Measurements from ENCODE around the gene RPS3.

Gene RPS3

DNA sequence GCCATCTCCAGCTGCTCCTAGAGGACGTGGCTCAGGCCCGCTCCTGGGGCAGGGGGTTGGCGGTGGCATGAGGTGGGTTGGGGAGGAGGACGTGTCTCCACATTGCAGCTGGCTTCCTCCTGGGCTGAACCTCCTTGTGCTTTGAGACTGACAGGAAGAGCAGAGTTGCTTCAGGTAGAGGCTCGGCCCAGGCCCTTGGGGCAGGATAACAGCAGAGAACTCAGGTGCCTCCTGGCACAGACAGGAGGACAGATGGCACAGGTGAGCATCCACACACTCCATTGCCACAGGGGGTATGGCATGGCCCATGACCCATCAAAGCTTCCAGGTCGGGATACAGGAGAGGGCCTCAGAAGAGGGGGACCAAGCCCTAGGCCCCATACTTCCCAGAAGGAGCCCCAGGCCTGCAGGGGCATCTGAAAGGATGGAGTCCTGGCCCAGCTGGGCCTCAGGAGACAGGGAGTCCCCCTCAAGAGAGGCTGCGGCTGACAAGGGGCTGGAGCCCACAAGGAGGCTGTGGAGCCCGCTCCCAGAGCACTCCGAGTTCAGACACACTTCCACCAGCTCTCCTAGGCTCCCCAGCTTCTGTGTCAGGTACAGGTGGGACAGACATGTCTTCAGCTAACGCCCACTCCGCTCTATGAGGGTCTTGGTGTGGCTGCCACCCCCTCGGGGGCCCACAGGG lies 35.7 kb downstream of the RPS3 start:
- no peak for DNase-seq (ENCODE audit: low spot score)

GRCh38 chr11:75435571-75435925 lies 36.2 kb downstream of the RPS3 start:
- no peak for DNase-seq (ENCODE audit: low spot score)

GRCh38 chr11:75436806-75437205 lies 37.5 kb downstream of the RPS3 start:
- no peak for DNase-seq (ENCODE audit: low spot score)

- DNase-seq (ENCODE audit: low spot score), result no peak
Observed at GRCh38 chr11:75437966-75438659, 38.8 kb downstream of the RPS3 start.

DNA sequence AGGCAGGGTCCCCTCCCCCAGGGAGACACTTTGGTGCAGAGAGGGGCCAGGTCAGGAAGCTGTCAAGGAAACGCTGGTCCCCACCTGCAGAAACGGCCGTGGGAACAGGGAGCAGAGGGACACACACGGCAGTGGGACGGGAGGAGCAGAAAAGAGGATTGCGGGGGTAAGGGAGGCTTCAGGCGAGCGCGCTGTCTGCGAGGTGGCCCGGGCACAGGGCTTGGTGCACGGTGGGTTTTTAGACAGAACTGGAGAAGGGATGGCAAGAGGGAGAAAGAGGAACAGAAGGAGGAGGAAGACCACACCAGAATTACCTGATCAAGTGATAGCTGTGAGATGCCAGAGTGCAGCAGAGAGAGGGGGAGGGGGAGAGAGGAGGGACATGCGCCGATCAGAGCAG lies 39.7 kb downstream of the RPS3 start:
- no peak for DNase-seq (ENCODE audit: low spot score)

GRCh38 chr11:75439495-75440120 lies 40.3 kb downstream of the RPS3 start:
- no peak for DNase-seq (ENCODE audit: low spot score)

DNA sequence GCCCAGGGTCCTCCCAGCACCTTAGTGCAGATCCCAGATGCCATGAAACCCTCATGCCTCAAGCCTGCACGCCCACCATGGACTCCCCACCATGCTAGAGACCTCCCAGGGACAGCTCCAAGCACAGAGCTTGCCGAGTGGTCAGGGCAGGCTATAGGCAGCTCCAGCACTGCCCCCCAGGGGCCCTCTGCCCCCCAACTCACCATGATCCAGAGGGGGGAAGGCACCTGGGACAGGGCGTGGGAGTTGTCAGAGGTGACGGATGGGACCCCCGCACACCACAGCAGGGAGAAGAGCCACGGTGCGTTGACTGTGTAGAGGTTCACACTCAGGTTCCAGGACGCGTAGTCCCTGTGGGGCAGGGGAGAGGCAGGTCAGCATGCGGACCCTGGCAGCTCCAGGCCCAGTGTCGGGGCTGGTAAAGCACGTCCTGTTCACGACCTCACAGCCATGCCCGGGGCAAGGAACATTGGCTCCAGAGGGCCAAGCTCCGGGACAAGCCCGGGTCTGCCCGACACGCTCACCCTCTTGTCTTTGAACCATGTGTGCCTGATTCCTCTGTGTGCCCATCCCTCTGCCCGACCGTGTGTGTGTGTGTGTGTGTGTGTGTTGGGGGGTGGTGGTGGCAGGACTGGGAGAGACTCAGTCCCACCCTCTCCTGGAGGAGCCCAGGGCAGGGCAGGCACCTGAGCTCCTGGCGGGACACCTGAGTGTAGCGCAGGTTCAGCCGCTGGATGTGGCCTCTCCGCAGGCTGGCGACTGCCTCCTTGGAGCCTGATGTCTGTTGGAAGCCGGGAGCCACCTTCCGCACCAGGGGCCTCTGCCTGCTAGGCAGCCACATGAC lies 41.9 kb downstream of the RPS3 start:
- no peak for DNase-seq (ENCODE audit: low spot score)

- DNase-seq (ENCODE audit: low spot score), result no peak
Observed at GRCh38 chr11:75441804-75442132, 42.5 kb downstream of the RPS3 start.

DNA sequence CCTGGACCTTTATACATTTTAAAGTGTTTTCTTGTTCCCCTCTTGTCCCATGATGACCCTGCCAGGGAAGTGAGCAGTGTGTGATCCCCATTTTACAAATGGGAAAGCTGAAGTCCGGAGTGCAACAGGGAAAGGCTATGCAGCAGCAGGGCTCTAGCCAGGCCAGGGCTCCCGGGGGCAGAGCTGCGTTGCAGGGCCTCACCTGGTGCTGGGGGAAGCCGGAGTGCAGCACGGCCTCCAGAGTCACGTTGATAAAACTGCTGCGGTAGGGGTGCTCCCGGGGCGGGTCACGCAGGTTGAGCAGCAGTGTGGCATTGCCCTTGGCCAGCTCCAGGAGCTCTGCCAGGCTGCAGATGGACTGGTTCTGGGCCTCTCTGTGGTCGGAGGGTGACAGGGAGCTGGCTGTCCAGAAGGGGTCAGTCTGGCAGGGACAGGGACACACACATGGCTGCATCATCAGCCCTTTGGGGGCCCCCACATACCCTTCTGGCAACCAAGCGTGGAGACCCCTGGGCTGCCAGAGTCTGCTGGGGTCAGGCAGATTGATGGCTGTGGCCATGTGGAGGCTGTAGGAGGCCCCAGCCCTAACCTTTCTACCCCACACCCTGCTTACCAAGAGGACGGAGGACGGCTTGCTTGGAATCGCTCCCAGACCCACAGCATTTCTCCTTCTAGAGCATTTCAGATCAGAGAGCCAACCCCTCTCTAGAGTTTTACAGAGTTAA lies 43.0 kb downstream of the RPS3 start:
- no peak for DNase-seq (ENCODE audit: low spot score)

DNA sequence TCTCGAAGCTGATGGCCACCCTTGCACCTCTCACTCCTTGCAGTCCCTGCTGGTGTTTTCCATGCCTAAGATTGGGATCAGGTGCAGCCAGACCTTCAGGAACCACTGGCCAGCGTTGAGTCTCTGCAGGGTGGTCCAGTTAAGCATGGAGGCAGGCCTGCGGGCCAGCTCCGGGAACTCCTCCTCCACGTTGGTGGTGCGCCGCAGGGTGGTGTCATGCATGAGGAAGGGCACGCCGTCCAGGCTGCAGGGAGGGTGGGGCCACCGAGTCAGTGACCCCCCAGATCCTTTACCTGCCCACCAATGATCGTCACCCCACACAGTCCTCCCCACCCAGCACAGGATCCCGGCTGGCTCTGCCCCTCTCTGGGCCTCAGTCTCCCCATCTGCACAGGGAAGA lies 43.7 kb downstream of the RPS3 start:
- no peak for DNase-seq (ENCODE audit: low spot score)

DNA sequence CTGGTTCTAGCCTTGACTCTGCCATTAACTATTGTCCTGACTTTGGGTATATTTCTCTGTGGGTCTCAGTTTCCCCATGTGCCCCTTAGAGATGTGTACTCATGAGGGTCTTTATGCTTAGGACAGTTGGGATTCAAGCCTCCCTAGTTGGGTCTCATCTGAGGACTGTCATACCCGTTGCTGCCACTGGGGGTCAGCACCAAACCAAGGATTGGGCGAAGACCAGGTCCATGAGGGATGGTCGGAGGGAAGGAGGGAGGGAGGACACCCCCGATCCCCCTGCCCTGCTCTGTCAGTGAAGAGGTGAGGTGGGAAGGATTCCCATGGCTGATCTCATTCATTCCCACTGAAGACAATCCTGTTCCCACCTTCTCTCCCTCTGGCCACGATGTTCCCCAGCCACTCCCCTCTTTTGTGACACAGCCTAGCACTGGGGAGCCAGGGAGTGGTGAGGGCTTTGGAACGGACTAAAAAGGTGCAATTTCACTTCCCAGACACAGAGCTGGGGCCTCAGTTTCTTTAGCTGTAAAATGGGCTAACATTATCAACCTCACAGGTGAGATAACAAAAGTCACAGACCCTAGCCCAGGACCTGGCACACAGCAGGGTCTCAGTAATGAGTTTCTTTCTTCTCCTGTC lies 46.1 kb downstream of the RPS3 start:
- DNase-seq (ENCODE audit: low spot score), result peak; percentile 72

DNA sequence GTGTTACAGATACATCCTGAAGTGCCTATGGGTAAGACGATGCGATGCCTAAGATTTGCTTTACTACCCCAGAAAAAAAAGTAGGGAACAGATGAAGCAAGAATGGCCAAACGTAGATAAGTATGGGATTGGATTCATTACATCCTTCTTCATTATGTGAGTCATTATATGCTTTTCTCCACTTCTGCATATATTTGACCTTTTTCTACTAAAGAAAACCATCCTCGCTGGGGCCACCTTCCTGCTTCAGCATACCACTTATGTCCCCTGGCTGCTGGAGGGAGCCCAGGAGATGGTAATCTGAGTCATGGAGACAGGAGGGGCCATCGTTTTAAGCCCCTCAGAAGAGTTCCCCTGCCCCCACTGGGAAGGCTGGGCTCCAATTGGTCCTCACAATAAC lies 48.1 kb downstream of the RPS3 start:
- no peak for DNase-seq (ENCODE audit: low spot score)

- no peak for DNase-seq (ENCODE audit: low spot score)
Observed at GRCh38 chr11:75449271-75449670, 50.0 kb downstream of the RPS3 start.

GRCh38 chr11:75449776-75450175 lies 50.5 kb downstream of the RPS3 start:
- DNase-seq (ENCODE audit: low spot score), result no peak

DNA sequence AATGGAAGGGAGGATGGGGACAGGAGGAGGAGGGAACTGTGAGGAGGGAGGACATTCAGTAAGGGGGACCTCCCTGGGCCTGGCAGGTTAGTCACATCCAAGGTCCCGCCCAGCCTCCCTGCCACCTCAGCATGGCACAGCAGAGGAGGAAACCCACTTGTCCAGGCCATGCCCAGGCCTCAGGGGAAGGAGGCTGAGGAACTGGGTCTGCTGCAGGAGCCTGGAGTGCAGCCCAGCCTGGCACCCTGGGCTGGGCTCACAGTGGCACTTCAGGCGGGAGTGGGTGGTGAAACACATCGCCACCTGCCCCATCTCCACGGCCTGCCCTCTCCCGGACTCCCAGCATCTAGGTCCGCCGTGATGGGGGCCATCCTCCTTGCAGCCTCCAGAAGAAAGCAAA lies 50.9 kb downstream of the RPS3 start:
- DNase-seq (ENCODE audit: low spot score), result no peak

- no peak for DNase-seq (ENCODE audit: low spot score)
Observed at GRCh38 chr11:75450826-75451821, 51.8 kb downstream of the RPS3 start.

DNA sequence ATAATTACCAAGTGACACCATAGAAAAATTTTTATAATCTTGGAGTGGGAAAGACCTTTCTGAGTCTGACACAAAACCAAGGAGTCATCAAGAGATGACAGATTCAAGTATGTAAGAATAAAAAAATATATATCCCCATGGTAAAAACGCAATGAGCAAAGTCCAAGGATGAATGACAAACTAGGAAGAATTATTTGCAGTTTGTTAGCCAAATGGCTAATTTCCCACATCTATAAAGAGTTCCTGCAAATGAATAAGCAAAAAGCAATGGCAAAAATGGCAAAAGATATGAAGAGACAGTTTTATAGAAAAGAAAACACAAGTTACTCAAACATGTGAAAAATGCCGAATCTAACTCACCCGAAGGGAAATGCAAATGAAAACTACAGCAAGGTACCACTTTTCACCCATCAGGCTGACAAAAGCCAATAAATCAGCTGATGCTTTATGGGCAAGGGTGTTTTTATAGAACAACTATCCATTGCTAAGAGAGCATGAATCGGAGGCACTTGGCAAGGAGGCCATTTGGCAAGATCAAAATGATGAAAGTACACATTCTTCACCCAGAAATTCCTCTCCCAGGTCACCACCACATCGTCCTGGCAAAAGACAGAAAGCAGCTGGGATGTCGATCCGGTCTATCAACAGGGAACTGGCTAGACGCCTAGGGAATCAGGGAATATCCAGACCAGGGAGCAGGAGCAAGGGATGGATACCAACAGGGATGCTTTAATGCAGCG lies 54.8 kb downstream of the RPS3 start:
- DNase-seq (ENCODE audit: low spot score), result no peak

DNA sequence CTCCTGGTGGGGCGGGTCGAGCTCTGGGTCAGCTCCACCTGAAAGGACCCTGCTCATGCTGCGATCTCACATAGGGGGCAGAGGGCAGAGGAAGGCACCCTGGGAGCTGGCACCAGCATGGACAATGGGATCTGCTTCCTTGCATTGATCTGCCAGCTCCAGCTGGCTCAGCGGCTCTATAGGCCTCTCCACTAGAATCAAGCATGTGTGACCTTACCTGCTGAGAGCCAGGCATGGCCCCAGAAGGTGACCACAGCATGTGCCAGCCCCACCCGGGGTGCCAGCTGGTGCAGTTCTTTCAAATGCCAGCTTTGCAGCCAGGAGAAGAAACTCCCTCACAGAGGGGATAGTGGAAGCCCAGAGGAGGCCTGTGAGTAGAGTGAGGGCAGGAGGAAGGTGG lies 55.7 kb downstream of the RPS3 start:
- DNase-seq (ENCODE audit: low spot score), result no peak

All from SK-N-DZ (cell line).